ENCODE data around the gene UBE2H. TPM values are rescaled to one million over a fixed set of nuclear protein-coding genes. Genes with fewer than 3 reads are reported as not detected.

UBE2H gene
- total and polyA plus RNA-seq, 2 donors (not counting 1 experiment from before 2014, with no cell fraction given) = 23.3 to 54.1 TPM

DNA sequence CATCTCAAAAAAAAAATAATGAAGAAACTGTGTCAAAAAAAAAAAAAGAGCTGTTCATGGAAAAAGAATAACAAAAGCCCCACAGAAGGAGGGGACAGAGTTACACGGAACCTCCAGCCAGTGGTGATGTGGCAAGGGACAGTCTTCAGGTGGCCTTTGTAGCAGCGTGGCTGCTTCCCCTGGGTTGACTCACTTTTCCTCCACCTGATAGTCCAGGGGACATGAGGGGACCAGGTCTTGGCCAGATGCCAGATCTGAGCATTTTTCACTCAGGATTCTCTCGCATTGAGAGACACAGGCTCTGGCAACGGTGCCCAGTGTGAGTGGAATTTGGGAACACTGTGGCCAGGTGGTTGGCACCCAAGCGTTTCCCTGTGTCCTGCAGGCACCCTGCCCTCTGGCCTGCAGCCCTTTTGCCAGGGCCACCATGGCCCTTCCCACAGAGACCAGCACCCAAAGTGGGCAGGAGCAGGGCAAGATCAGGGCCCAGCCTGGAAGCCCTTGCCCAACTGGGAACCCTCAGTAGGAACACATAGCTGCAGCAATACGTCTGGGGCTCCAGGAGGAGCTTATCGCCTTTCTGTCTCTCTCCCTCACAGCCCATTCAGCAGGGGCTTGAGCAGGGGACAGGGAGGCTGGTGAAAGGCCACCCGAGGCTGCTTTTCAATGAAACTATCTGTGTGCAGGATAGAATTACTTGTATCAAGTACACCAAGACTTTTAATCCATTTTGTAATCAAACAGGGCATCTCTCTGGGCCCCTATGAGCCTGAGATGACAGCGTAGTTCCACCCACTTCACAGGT, 159.1 kb downstream of the UBE2H start:
- ATAC-seq (ENCODE audit: low read depth) (no peak), DNase-seq (no peak)
- H3K27me3 ChIP-seq (replicated peaks in 1 of 4; ENCODE audit: control extremely low read depth in 1 of 4, control insufficient read depth in 3 of 4, insufficient read depth in 4 of 4, low read length in 3 of 4) = peaks cover 0 to 15% (median 0%) of the 10 kb centered on the region in 4 experiments
- TF ChIP-seq EZH2 (IDR thresholded peaks at IDR 0.05; ENCODE audit: borderline replicate concordance, insufficient read depth, low read depth, low read length, poor library complexity, severe bottlenecking) (no peak), CTCF (IDR thresholded peaks at IDR 0.05) (no peak)
- Mint-ChIP-seq H3K27me3 (peaks cover 18% of the 10 kb centered on the region), H3K9me3 (ENCODE audit: insufficient read depth) (no peaks in the 10 kb centered on the region), H3K4me3 (no peak overlapping the region), H3K27ac (no peak overlapping the region), H3K4me1 (no peaks in the 10 kb centered on the region)
- no peaks in the 10 kb centered on the region for H3K9me3 ChIP-seq (ENCODE audit: control extremely low read depth in 1 of 3, control insufficient read depth in 2 of 3, insufficient read depth in 1 of 3, low read length in 2 of 3)
- ChIA-PET POLR2A (no interaction called here), CTCF (no interaction called here)
- no peaks in the 10 kb centered on the region for H4K20me1 ChIP-seq (ENCODE audit: control insufficient read depth, insufficient read depth, low read length, poor library complexity, severe bottlenecking)
- no peaks in the 10 kb centered on the region for H3K36me3 ChIP-seq (replicated peaks in 1 of 2; ENCODE audit: control extremely low read depth in 1 of 2, control insufficient read depth in 1 of 2, extremely low read depth in 1 of 2, insufficient read depth in 2 of 2, low read length in 1 of 2)
- 85% methylated on average over 6 of the region's 9 CpGs for whole genome bisulfite sequencing (ENCODE audit: insufficient coverage)
- H3K4me1 ChIP-seq (ENCODE audit: control insufficient read depth in 2 of 2, insufficient read depth in 2 of 2, low read length in 2 of 2) = no peaks in the 10 kb centered on the region
- H3K4me2 ChIP-seq (replicated peaks; ENCODE audit: low read depth, low read length, poor library complexity, severe bottlenecking) = no peak overlapping the region
- no peak overlapping the region for H2AFZ ChIP-seq (ENCODE audit: insufficient read depth, low read depth, low read length, poor library complexity, severe bottlenecking)
- H3K79me2 ChIP-seq (ENCODE audit: control insufficient read depth, insufficient read depth, low read length) = no peaks in the 10 kb centered on the region
- H3K4me3 ChIP-seq (ENCODE audit: control extremely low read depth in 1 of 5, extremely low read depth in 1 of 5, insufficient read depth in 1 of 5, low read depth in 2 of 5, low read length in 4 of 5) = no peak overlapping the region
- intact Hi-C loops (cut with micrococcal nuclease) = no loop called here
- H3K9ac ChIP-seq (ENCODE audit: low read length) = no peak overlapping the region
- H3K27ac ChIP-seq (ENCODE audit: low read length in 2 of 2) = no peak overlapping the region

DNA sequence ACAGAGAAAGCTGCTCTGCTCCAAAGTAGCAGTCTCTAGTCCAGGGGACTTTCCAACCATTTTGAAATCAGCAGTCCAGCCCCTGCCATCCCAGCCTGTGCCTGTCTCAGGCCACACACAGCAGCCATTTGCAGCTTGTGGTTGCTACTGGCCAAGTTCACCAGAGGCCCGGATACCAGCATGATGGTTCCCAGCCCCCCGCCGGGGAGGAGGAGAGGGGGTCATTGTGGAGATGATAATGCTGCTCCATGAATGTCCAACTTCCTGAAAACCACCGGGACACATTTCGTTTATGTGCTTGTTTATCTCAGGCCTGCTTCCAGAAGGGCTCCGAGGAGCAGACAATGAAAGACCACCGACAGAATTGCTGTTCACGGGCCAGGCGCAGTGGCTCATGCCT, 160.0 kb downstream of the UBE2H start:
- intact Hi-C loops (cut with micrococcal nuclease) = no loop called here
- H2AFZ ChIP-seq (ENCODE audit: insufficient read depth, low read depth, low read length, poor library complexity, severe bottlenecking) = no peak overlapping the region
- H3K27ac ChIP-seq (ENCODE audit: low read length in 2 of 2) = no peak overlapping the region
- Mint-ChIP-seq H3K27me3 (peaks cover 18% of the 10 kb centered on the region), H3K9me3 (ENCODE audit: insufficient read depth) (no peaks in the 10 kb centered on the region), H3K27ac (no peak overlapping the region), H3K4me1 (no peaks in the 10 kb centered on the region), H3K4me3 (no peak overlapping the region)
- no peaks in the 10 kb centered on the region for H3K9me3 ChIP-seq (ENCODE audit: control extremely low read depth in 1 of 3, control insufficient read depth in 2 of 3, insufficient read depth in 1 of 3, low read length in 2 of 3)
- 85% methylated on average over 9 of the region's 9 CpGs for WGBS (ENCODE audit: insufficient coverage)
- H3K36me3 ChIP-seq (replicated peaks in 1 of 2; ENCODE audit: control extremely low read depth in 1 of 2, control insufficient read depth in 1 of 2, extremely low read depth in 1 of 2, insufficient read depth in 2 of 2, low read length in 1 of 2) = no peaks in the 10 kb centered on the region
- no peaks in the 10 kb centered on the region for H3K79me2 ChIP-seq (ENCODE audit: control insufficient read depth, insufficient read depth, low read length)
- no peaks in the 10 kb centered on the region for H3K4me1 ChIP-seq (ENCODE audit: control insufficient read depth in 2 of 2, insufficient read depth in 2 of 2, low read length in 2 of 2)
- ChIA-PET POLR2A (no interaction called here), CTCF (no interaction called here)
- TF ChIP-seq CTCF (IDR thresholded peaks at IDR 0.05) = no peak
- no peak for TF ChIP-seq EZH2 (IDR thresholded peaks at IDR 0.05; ENCODE audit: borderline replicate concordance, insufficient read depth, low read depth, low read length, poor library complexity, severe bottlenecking)
- H3K27me3 ChIP-seq (replicated peaks in 1 of 4; ENCODE audit: control extremely low read depth in 1 of 4, control insufficient read depth in 3 of 4, insufficient read depth in 4 of 4, low read length in 3 of 4) = peaks cover 0 to 18% (median 0%) of the 10 kb centered on the region in 4 experiments
- ATAC-seq (ENCODE audit: low read depth) = no peak
- DNase-seq = no peak
- no peaks in the 10 kb centered on the region for H4K20me1 ChIP-seq (ENCODE audit: control insufficient read depth, insufficient read depth, low read length, poor library complexity, severe bottlenecking)
- no peak overlapping the region for H3K4me3 ChIP-seq (ENCODE audit: control extremely low read depth in 1 of 5, extremely low read depth in 1 of 5, insufficient read depth in 1 of 5, low read depth in 2 of 5, low read length in 4 of 5)
- no peak overlapping the region for H3K9ac ChIP-seq (ENCODE audit: low read length)
- no peak overlapping the region for H3K4me2 ChIP-seq (replicated peaks; ENCODE audit: low read depth, low read length, poor library complexity, severe bottlenecking)
